T-helper 22 cell (primary cell): ENCODE results near the gene FASLG.

ENCODE experiments used
- DNase-seq: peaks from one replicate; pipeline ENCODE4 v3.0.0-alpha.2; 2020; ENCODE audit warnings: low read depth

FASLG gene

GRCh38 chr1:172646653-172647052 is 12.2 kb upstream of the FASLG start:
- no peak for DNase-seq

GRCh38 chr1:172647110-172647564 is 11.8 kb upstream of the FASLG start:
- DNase-seq = no peak

- DNase-seq = no peak
Measured at GRCh38 chr1:172647987-172648386, 10.9 kb upstream of the FASLG start.

GRCh38 chr1:172650474-172651193 is 8.3 kb upstream of the FASLG start:
- no peak for DNase-seq

DNA sequence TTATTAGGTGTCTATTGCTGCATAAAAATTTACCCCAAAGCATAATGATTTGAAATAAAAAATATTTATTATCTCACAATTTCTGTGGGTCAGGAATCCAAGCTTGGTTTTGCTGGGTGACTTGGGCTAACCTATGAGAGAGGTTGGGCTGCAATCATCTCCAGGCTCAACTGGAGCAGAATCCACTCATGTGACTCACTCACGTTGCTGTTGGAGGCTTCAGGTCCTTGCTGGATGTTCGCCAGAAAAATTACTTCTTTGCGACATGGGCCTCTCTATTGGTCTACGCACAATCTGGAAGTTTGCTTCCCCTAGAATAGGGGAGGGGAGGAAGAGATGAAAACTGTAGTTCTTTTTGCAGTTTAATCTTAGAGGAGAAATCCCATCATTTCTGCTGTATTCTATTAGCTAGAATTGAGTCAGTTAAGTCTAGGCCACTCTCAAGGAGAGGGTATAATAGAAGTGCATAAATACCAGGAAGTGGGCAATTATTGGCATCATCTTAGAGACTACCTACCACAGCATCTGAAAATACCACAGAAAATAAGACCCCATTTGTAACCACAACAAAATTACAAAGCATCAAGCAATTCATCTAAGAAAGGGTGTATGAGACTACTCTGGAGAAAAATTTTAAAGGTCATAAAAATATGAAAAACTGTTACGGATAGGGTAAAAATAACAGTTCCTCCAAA is 5.7 kb upstream of the FASLG start:
- no peak for DNase-seq

- DNase-seq = no peak
Measured at GRCh38 chr1:172654535-172654934, 4.4 kb upstream of the FASLG start.

DNA sequence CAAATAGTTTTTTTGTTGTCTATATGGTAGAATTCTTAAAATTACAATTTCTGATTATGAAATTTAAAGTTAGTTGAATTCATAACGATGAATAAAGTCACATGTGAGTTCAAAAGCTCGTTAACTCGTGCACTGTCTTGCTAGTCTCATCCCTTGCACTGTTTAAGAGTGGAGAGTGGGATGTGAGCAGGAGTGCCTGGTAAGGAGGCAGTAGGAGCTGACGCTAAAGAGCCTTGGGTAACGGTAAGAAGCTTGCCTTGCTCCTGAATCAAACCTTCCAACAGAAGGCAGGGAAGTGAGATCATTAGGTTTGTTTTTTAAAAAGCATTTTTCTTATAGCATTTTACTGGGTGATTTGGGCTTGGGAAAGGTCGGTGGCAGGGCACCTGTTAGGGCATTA is 2.3 kb upstream of the FASLG start:
- no peak for DNase-seq

DNA sequence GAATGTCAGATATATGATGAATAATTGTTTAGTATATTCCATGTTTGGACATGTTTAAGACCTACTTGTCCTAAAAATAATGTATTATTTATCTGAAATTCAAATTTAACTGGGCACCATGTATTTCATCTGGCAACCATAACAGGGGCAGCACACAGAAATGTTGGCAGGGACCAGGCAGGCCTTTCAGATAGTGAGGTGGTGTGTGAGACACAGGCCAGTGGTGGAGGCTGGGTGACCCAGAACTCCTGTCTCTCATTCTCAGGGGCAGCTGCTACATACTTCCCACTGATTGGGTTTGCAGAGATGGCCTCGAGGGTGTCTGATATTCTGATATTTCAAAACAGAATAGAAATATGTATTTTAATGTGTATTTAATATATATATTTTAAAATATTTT is 1.3 kb upstream of the FASLG start:
- DNase-seq = no peak

DNA sequence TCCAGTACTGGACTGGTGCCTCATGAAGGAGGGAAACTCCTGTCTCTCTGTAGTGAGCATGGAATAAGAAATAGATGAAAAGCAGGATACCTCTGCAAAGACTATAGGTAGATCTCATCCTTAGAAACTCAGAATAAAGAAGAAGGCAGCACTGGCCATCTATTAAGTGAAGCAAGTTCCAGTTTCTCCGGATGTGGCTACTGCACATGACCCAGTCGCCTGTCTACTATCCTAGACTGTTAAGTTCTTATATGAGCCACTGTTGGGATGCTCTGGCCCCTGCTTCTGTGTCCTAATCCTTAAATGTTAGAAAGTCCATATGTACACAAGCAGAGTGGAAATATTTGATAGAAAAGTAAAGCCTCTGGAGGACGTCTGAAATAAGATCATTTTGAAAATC is 2.2 kb downstream of the FASLG start:
- DNase-seq = no peak

DNA sequence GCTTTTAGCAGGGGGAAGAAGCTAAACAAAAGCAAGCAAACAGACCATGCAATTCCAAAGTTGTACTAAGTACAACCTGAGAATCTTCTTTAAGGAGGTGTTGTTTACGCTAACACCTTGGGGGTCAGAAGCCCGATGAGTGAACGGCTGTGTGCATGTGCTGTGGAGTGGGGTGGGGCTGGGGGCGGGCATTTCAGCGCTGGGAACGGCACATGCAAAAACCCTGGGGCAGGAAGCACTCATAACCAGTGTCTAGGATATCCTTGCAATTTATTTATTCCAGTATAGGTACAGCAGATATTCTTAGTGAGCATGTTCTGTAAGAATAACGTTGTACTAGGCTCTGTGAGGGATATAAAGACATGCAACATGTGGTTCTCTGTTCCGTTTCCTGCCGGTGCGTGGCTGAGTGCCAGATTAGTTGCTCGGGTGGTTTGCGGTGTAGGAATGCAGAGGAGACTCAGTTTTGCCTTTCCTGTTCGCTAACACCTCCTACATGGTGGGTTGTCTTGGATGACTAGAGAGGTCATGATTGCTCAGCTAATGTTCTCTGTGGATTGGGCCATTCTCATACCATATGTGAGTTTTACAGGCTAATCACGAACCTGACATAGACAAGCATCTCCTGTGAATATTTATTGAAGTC is 3.7 kb downstream of the FASLG start:
- DNase-seq = peak; percentile 73

- DNase-seq = no peak
Measured at GRCh38 chr1:172663732-172664131, 4.8 kb downstream of the FASLG start.

DNA sequence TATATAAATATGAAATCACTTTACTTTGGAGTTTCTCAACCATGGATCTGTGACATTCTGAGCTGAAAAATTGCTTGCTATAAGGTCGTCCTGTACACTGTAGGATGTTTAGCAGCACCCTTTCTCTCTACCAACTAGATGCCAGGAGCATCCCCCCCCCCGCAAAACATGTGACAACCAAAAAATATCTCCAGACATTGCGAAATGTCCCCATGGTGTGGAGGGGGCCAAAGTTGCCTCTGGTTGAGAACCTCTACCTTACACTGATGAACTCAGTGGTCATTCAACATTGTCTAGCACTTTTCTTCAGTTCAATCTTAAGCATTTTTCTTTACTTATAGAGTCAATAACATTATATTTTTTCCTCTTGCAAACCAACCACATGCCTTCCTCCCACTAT is 9.2 kb downstream of the FASLG start:
- no peak for DNase-seq

GRCh38 chr1:172669011-172669410 is 10.1 kb downstream of the FASLG start:
- DNase-seq = no peak

DNA sequence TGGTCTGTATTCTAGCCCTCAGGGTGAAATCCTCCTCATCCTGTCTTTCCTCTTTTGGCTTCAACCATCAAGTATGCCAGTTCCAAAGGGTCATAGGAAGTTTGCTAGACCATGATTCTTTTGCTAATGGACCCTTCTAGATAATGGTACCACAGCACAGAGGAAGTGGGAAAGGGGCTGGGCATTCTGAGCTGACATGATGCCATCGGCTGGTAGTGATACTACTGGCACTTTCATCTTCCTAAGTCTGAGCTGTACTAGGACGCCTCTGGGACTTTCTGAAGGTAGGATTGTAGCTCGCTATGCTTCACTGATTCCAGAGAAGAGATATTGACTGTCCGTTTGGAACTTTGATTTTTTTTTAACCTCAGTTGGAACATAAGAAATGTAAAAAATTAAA is 11.4 kb downstream of the FASLG start:
- no peak for DNase-seq

DNA sequence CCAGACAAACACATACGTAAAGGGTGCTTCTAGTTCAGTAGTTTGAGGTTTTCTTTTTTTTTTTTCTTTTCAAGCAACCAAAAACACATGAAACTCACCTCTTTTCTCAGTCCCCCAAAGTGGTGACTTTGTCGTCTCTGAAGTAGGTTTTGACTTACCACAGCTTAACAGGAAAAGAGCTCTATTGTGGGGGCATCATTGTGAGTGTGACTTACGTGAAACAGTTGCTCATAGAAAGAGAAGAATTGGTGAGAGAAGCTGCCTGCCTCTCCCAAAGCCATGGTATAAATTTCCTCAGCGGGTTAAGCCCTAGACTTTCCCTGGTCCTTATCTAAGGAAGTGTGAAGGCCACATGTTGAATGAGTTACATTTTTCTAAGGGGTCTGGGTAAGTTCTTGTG is 11.9 kb downstream of the FASLG start:
- DNase-seq = peak; percentile 9

DNA sequence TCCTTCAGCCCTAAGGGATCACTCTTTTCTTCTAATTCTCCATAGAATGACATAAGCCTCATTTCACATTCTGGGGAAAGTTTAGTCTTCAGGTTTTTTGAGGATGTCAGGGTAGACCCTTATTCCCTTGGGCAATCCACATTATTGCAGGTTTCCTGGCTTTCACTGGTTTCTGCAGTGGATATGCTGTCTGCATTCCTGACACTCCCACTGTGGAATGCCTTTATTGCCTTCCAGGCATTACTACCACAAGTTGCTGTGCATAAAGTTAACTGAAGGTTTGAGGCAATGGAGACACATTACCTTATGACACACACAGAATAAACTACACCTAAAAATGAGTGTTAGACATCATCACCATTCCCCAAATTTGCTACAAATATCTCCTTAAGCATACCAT is 12.7 kb downstream of the FASLG start:
- DNase-seq = no peak

DNA sequence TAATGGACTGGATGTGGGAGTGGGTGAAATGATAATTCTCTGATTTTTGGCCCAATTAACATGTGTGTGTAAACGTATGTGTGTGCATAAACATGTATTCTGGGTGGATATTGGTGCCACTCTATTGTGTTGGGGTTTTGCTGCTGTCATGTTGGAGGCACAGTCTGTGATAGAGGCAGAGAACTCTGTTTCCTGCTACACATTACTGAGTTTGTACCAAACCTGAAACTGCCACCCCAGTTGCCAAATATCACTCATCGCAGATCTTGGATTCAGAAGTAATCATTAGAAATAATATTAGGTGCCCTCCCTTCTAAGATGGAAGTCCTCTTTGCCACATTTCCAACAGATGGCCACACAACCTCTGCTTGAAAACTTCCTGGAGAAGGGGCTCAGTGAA is 13.8 kb downstream of the FASLG start:
- DNase-seq = no peak

GRCh38 chr1:172673761-172674160 is 14.9 kb downstream of the FASLG start:
- no peak for DNase-seq

- no peak for DNase-seq
Measured at GRCh38 chr1:172674831-172675613, 16.1 kb downstream of the FASLG start.

- DNase-seq = no peak
Measured at GRCh38 chr1:172679000-172679772, 20.3 kb downstream of the FASLG start.

DNA sequence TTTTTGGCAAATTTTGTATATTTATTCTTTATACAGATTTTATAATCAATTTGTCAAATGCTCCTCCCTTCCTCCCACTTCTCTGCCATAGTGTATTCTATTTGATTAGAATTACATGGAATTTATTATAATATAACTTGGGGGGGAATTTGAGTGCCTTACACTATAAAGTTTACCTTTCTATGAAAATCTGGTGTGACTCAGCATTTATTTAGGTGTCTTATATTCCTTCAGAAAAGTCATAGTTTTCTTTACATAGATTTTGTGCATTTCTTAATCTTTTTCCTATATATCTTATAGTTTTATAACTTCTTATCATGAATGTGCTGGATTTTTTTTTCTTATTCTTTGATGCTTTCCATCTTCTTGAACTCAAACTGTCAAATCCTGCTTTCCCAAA is 21.3 kb downstream of the FASLG start:
- no peak for DNase-seq
